ENCODE measurements around the gene CACHD1.

DNA sequence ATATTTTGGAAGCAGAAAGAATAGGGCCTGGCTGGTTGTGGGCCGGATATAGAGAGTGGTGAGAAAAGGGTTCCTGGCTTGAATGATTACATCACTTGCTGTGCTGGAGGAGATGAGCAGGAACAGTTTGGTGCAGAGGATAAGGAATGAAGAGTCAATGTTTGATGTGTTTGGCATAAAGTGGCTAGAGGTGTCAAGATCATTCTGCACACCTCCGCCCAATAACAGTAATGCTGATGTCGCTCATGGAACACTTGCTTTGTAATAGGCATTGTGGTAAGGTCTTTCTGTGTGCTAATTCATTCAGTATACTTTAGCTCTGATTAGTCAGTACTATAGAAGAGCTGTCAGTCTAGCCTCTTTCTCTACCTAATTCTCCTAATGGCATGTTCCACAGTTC, 226.9 kb downstream of the CACHD1 start:
- TF ChIP-seq CTCF (IDR thresholded peaks at IDR 0.05; ENCODE audit: low read depth, low read length) = no peak
- no peak for TF ChIP-seq EZH2phosphoT487 (IDR thresholded peaks at IDR 0.05; ENCODE audit: low read depth)
